KMS-11 (cell line): Measurements from ENCODE around the gene PRPS1.

Experiments used
- H2AFZ ChIP-seq: fragments of 200-600 bp; sonication (generic); 2 replicates; pipeline ENCODE4 v1.6.1; 2016; ENCODE audit warnings: antibody characterized with exemption, mixed run types, low read depth
- H3K27ac ChIP-seq: fragments of 200-600 bp; sonication (generic); 2 replicates; pipeline ENCODE4 v1.6.1; 2016; ENCODE audit warnings: mild to moderate bottlenecking, mixed run types
- H3K27me3 ChIP-seq: fragments of 200-600 bp; sonication (generic); 2 replicates; pipeline ENCODE4 v1.6.1; 2017; ENCODE audit warnings: mild to moderate bottlenecking, low read depth, mixed run types, moderate library complexity; ENCODE audit not compliant: insufficient read depth
- H3K36me3 ChIP-seq: fragments of 200-600 bp; sonication (generic); 2 replicates; pipeline ENCODE4 v1.6.1; 2017; ENCODE audit warnings: mild to moderate bottlenecking, mixed run types; ENCODE audit not compliant: insufficient read depth
- H3K4me1 ChIP-seq: fragments of 200-600 bp; sonication (generic); 2 replicates; pipeline ENCODE4 v1.6.1; 2016; ENCODE audit warnings: mild to moderate bottlenecking, low read depth, mixed run types; ENCODE audit not compliant: poor library complexity, severe bottlenecking
- H3K4me2 ChIP-seq: fragments of 200-600 bp; sonication (generic); 2 replicates; pipeline ENCODE4 v1.7.0; 2016; ENCODE audit warnings: mild to moderate bottlenecking, mixed run types
- H3K4me3 ChIP-seq: fragments of 200-600 bp; sonication (generic); IDR thresholded peaks from 2 replicates; pipeline ENCODE4 v1.6.1; 2017; ENCODE audit warnings: low read depth, low read length, mixed read lengths; ENCODE audit not compliant: insufficient read depth
- H3K79me2 ChIP-seq: fragments of 200-600 bp; sonication (generic); 2 replicates; pipeline ENCODE4 v1.6.1; 2016; ENCODE audit warnings: low read depth, mixed run types; ENCODE audit not compliant: insufficient read depth
- H3K9ac ChIP-seq: fragments of 200-600 bp; sonication (generic); 2 replicates; pipeline ENCODE4 v1.6.1; 2016; ENCODE audit warnings: mild to moderate bottlenecking, mixed run types
- H4K20me1 ChIP-seq: fragments of 200-600 bp; sonication (generic); 2 replicates; pipeline ENCODE4 v1.6.1; 2016; ENCODE audit warnings: mild to moderate bottlenecking, mixed run types; ENCODE audit not compliant: insufficient read depth
- TF ChIP-seq, protein P1 (sequence below): fragments of 200-600 bp; sonication (generic); conservative IDR thresholded peaks from 2 replicates; pipeline ENCODE4 v1.6.1; 2017; ENCODE audit warnings: low read depth, mild to moderate bottlenecking, antibody characterized with exemption, low read length, moderate library complexity, mixed read lengths

The PRPS1 gene

GRCh38 chrX:107658660-107659059 lies 30.4 kb downstream of the PRPS1 start:
- Histone ChIP-seq H3K36me3 (no peaks in the 10 kb centered on the region), H2AFZ (no peak overlapping the region), H3K4me1 (peaks cover 7% of the 10 kb centered on the region), H3K4me3 (no peak overlapping the region), H4K20me1 (no peaks in the 10 kb centered on the region), H3K9ac (no peak overlapping the region), H3K4me2 (no peak overlapping the region), H3K27ac (no peak overlapping the region), H3K79me2 (no peaks in the 10 kb centered on the region), H3K27me3 (no peaks in the 10 kb centered on the region)
- TF ChIP-seq, protein P1, sequence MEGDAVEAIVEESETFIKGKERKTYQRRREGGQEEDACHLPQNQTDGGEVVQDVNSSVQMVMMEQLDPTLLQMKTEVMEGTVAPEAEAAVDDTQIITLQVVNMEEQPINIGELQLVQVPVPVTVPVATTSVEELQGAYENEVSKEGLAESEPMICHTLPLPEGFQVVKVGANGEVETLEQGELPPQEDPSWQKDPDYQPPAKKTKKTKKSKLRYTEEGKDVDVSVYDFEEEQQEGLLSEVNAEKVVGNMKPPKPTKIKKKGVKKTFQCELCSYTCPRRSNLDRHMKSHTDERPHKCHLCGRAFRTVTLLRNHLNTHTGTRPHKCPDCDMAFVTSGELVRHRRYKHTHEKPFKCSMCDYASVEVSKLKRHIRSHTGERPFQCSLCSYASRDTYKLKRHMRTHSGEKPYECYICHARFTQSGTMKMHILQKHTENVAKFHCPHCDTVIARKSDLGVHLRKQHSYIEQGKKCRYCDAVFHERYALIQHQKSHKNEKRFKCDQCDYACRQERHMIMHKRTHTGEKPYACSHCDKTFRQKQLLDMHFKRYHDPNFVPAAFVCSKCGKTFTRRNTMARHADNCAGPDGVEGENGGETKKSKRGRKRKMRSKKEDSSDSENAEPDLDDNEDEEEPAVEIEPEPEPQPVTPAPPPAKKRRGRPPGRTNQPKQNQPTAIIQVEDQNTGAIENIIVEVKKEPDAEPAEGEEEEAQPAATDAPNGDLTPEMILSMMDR, result no peak

DNA sequence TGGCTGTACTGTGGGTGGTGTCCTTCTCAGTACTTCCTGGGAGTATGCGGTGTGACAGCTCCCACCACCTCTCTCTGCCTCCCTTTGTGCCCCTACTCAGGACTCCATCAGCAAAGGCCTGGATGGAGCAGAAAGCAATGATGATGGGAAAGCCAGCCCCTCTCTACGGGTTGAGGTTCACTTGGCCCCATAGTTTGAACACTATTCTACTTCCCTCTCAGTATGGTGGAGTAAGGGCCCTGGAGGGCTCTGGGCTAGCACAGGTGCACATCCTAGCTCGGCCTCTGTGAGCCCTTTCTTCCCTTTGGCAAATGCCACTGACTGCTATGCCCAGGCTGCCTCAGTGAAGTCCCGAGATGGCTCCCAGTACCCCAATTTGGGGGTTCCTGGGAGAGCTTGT lies 31.0 kb downstream of the PRPS1 start:
- H3K36me3 ChIP-seq, result no peaks in the 10 kb centered on the region
- no peaks in the 10 kb centered on the region for H3K27me3 ChIP-seq
- no peak overlapping the region for H2AFZ ChIP-seq
- H3K4me3 ChIP-seq, result no peak overlapping the region
- H3K9ac ChIP-seq, result no peak overlapping the region
- peaks cover 7% of the 10 kb centered on the region for H3K4me1 ChIP-seq
- TF ChIP-seq, protein P1, result no peak
- H4K20me1 ChIP-seq, result no peaks in the 10 kb centered on the region
- H3K27ac ChIP-seq, result no peak overlapping the region
- no peaks in the 10 kb centered on the region for H3K79me2 ChIP-seq
- H3K4me2 ChIP-seq, result no peak overlapping the region

GRCh38 chrX:107659768-107660167 lies 31.5 kb downstream of the PRPS1 start:
- Histone ChIP-seq H2AFZ (no peak overlapping the region), H3K4me3 (no peak overlapping the region), H3K79me2 (no peaks in the 10 kb centered on the region), H3K9ac (no peak overlapping the region), H3K36me3 (no peaks in the 10 kb centered on the region), H4K20me1 (no peaks in the 10 kb centered on the region), H3K4me2 (no peak overlapping the region), H3K27me3 (no peaks in the 10 kb centered on the region), H3K4me1 (peaks cover 7% of the 10 kb centered on the region), H3K27ac (no peak overlapping the region)
- TF ChIP-seq, protein P1, result peak; percentile 79

DNA sequence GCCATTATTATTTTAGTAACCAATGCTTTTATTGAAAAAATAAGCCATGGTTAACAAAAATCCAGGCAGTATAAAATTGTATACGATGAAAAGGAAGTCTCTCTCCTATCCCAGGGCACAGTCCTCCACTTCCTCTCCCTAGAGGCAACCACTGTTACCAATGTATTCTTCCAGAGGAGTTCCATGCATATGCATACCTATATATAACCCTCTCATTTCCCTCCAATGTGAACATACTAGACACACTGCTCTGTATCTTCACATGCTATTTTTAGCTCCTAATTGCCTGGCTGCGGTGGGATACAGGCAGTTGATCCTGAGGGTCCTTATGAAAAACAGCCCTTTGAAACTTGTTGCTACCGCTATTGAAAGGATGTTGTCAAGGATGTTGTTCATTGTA lies 33.8 kb downstream of the PRPS1 start:
- Histone ChIP-seq H3K27me3 (no peaks in the 10 kb centered on the region), H3K4me2 (no peak overlapping the region), H2AFZ (no peak overlapping the region), H3K36me3 (no peaks in the 10 kb centered on the region), H3K79me2 (no peaks in the 10 kb centered on the region), H3K27ac (no peak overlapping the region), H3K4me1 (peaks cover 7% of the 10 kb centered on the region), H3K4me3 (no peak overlapping the region), H3K9ac (no peak overlapping the region), H4K20me1 (no peaks in the 10 kb centered on the region)
- TF ChIP-seq, protein P1, result no peak
